GM20000 (cell line): Measurements from ENCODE around the gene KLHL14.
A peak's percentile ranks its signal among the peaks of the same experiment; 100 is the strongest.
"Not testable (repeated sequence)": the region's sequence is repeated elsewhere in the genome, so short reads cannot be mapped to it uniquely, and the experiment has no call there.

ENCODE experiments used
- DNase-seq: peaks from one replicate; pipeline ENCODE4 v3.0.0; 2012; ENCODE audit warnings: low spot score
- CTCF ChIP-seq: IDR thresholded peaks from 2 replicates; pipeline ENCODE4 v1.5.1; 2012; ENCODE audit warnings: mild to moderate bottlenecking, control low read depth; ENCODE audit errors: extremely low read depth, missing control alignments

KLHL14 gene

DNA sequence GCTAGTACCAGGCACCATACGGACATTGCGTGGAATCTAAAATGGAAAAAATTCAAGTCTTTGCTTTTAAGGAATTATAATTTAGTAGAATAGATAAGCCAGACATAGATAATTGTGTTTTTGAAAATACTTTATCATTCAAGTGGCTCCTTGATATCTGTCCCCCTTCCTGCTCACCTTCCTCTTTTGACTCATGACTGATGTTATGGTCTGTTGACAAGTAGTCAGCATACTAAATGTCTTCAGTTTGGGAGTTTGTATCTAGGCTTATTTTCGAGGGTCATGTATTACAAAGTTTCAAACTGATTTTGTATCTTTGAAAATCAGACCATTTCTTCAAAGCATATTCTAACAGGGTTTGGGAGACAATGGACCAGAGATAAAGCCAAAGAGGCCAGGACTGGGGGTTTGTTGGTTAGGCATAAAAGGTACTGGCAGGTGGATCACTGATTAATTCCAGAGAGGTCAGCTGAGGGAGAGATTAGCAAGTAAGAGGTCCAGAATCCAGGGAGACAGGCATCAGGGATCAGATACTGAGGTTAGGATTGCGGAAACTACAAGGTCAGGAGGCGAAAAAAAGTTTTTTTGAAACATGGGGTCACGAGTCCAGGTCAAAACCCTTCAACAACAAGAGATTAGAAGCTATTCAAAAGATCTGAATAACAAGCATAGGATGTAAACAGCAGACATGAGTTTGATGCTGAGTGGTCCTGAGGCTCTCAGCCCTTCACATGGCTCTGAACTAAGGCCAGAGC, 31.5 kb upstream of the KLHL14 start:
- no peak for TF ChIP-seq CTCF
- DNase-seq = no peak

DNA sequence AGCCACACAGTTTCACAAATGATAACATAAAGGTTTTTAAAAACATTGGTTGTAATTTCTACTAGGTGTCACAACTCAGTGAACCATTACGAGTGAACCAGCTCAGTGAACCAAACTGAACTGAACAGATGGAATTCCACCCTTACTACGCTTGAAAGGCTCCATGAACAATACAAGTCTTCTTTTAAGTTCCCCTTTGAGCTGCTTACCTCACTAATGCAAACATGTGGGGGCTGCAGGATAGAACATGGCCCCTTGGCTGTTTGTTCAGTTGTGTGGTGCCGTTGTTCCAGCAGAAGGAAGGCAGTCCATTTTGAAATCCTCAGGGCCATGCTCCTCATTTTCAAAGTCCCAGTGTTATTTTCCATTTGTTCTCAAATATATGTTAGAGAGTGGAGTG, 30.7 kb upstream of the KLHL14 start:
- TF ChIP-seq CTCF = no peak
- peak; percentile 19 for DNase-seq

DNA sequence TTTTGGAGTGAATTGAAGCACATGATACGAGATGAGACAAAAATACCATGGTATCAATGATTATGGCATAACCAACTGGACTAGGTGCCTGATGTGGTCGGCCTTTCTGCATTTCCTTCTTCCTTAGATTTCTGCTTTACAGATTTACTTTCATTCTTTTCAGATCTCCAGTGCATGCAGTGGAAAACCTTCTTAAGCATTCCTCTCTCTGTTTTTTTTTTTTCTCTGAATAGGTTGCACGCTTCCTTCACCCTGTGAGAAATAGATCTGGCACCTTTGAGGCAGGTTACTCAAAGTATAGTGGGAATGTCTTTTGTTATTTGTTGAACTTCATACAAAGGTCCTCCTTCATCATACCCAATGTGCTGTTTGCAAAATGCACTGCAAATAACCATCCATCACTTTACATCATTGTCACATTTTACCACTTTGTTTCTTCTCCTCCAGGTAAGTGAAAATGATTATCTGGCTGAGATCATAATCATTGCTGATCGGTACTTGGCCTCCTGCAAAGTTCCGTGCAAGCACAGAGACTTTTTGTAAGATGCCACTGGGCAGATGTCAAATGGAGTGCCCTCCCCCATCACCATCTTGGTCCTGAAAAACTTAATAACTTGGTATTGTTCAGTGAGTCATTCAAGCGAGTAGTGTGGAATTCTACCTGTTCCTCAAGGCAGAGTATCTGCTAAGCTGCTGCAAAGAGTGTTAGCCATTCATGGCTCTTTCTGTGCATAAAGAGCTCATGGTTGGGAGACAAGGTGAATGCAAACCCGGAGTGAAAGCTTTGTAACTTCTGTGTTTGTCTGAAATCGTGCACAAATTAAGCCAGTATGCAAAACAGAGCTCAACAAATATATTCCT, 30.0 kb upstream of the KLHL14 start:
- no peak for DNase-seq
- TF ChIP-seq CTCF = no peak

GRCh38 chr18:32801228-32801627, 28.4 kb upstream of the KLHL14 start:
- no peak for DNase-seq
- TF ChIP-seq CTCF = no peak

GRCh38 chr18:32798209-32798960, 25.6 kb upstream of the KLHL14 start:
- DNase-seq = no peak
- TF ChIP-seq CTCF = no peak

DNA sequence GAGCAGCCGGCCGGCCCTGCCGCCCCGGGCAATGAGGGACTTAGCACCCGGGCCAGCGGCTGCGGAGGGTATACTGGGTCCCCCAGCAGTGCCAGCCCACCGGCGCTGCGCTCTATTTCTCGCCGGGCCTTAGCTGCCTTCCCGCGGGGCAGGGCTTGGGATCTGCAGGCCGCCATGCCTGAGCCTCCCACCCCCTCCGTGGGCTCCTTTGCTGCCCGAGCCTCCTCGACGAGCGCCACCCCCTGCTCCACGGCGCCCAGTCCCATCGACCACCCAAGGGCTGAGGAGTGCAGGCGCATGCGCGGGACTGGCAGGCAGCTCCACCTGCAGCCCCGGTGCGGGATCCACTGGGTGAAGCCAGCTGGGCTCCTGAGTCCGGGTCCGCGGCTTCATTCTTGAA, 21.8 kb upstream of the KLHL14 start:
- DNase-seq = not testable (repeated sequence)

DNA sequence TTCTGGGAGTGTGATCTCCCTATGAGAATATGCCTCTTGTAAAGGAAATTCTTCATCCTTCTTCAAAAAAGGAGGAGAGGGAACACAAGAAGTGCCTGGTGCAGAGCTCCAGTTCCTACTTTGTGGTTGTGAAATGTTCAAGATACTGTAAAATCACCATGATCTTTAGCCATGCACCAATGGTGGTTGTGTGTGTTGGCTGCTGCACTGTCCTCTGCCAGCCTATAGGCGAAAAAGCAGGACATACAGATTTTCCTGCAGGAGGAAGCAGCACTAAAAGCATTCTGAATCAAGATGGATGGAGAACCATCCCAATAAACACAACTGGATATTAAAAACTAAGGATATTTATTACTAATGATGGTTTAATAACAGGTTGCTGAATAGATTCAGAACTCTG, 6.2 kb upstream of the KLHL14 start:
- no peak for TF ChIP-seq CTCF
- no peak for DNase-seq
